ENCODE results near the gene TOMM20. TPM values are rescaled to one million over a fixed set of nuclear protein-coding genes. Genes with fewer than 3 reads are reported as not detected.

Gene TOMM20
- total and polyA plus RNA-seq, 9 of the 15 experiments (the other 6 are each of a cell fraction or from before 2014, with no cell fraction given): 70.6 to 334 (median 159) TPM

DNA sequence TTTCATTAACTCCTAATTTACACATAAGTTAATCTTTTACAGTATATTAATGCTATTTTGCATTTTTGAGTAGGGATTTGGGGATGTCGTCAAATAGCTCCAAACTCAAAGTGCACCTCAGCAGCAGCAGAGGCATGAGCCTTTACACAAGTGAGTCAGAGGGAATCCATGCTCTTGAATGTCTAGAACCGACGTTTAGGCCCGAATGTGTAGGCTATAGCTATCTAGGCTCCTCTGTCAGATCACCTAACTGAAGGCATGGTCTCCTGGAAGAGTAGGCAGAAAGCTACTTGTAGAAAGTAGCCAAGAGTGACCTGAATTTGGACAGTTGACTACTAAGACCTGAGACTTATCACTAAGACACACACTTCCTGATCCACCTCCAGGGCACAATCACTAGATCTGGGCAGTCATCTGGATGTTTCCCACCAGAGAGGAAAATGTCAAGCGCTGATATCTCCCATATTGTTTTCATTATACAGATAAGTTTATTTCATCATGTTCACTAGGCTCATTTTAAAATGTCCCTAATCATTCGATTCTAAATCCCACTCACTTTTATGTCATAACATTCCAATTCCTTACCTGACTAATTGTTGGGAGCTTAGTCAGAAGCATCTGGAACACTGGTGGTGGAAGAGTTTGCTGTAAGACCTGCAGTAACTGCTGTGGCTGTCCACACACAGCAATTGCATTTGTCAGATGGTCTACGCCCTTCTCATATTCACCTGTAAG lies 15.3 kb downstream of the TOMM20 start (continued):
- TF ChIP-seq, protein P1, sequence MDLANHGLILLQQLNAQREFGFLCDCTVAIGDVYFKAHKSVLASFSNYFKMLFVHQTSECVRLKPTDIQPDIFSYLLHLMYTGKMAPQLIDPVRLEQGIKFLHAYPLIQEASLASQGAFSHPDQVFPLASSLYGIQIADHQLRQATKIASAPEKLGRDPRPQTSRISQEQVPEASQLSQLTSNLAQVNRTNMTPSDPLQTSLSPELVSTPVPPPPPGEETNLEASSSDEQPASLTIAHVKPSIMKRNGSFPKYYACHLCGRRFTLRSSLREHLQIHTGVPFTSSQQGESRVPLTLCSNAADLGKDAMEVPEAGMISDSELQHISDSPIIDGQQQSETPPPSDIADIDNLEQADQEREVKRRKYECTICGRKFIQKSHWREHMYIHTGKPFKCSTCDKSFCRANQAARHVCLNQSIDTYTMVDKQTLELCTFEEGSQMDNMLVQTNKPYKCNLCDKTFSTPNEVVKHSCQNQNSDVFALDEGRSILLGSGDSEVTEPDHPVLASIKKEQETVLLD (IDR thresholded peaks at IDR 0.05): peak; percentile 50; the same call in 1 of the 2 replicates
- TF ChIP-seq, protein P2, sequence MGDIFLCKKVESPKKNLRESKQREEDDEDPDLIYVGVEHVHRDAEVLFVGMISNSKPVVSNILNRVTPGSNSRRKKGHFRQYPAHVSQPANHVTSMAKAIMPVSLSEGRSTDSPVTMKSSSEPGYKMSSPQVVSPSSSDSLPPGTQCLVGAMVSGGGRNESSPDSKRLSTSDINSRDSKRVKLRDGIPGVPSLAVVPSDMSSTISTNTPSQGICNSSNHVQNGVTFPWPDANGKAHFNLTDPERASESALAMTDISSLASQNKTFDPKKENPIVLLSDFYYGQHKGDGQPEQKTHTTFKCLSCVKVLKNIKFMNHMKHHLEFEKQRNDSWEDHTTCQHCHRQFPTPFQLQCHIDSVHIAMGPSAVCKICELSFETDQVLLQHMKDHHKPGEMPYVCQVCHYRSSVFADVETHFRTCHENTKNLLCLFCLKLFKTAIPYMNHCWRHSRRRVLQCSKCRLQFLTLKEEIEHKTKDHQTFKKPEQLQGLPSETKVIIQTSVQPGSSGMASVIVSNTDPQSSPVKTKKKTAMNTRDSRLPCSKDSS (IDR thresholded peaks at IDR 0.05; ENCODE audit: low read depth, partially characterized antibody): no peak
- TF ChIP-seq, protein P3, sequence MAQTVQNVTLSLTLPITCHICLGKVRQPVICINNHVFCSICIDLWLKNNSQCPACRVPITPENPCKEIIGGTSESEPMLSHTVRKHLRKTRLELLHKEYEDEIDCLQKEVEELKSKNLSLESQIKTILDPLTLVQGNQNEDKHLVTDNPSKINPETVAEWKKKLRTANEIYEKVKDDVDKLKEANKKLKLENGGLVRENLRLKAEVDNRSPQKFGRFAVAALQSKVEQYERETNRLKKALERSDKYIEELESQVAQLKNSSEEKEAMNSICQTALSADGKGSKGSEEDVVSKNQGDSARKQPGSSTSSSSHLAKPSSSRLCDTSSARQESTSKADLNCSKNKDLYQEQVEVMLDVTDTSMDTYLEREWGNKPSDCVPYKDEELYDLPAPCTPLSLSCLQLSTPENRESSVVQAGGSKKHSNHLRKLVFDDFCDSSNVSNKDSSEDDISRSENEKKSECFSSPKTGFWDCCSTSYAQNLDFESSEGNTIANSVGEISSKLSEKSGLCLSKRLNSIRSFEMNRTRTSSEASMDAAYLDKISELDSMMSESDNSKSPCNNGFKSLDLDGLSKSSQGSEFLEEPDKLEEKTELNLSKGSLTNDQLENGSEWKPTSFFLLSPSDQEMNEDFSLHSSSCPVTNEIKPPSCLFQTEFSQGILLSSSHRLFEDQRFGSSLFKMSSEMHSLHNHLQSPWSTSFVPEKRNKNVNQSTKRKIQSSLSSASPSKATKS (CRISPR knock-in tag; IDR thresholded peaks at IDR 0.05): 0 out of 2 replicates have a peak, but pooled peaks have one; percentile 75
- TF ChIP-seq TBP (optimal IDR thresholded peaks at IDR 0.05; ENCODE audit: low read depth, low read length) (no peak), ZNF316 (IDR thresholded peaks at IDR 0.05) (no peak), NFIC (IDR thresholded peaks at IDR 0.05) (peak; percentile 63), SRSF1 (IDR thresholded peaks at IDR 0.05; ENCODE audit: low read depth, low read length) (no peak), CBX2 (IDR thresholded peaks at IDR 0.05; ENCODE audit: insufficient read depth, low read length, poor library complexity, severe bottlenecking) (no peak), CTBP1 (IDR thresholded peaks at IDR 0.05; ENCODE audit: borderline replicate concordance) (peak; percentile 80), CHD4 (IDR thresholded peaks at IDR 0.05; ENCODE audit: insufficient read depth, insufficient replicate concordance, low read depth, low read length, poor library complexity, severe bottlenecking) (no peak), SP2 (IDR thresholded peaks at IDR 0.05; ENCODE audit: extremely low read depth, low read depth, low read length, poor library complexity, severe bottlenecking) (no peak)
- TF ChIP-seq, protein P4, sequence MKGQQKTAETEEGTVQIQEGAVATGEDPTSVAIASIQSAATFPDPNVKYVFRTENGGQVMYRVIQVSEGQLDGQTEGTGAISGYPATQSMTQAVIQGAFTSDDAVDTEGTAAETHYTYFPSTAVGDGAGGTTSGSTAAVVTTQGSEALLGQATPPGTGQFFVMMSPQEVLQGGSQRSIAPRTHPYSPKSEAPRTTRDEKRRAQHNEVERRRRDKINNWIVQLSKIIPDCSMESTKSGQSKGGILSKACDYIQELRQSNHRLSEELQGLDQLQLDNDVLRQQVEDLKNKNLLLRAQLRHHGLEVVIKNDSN (CRISPR knock-in tag; IDR thresholded peaks at IDR 0.05): no peak
- TF ChIP-seq, protein P5, sequence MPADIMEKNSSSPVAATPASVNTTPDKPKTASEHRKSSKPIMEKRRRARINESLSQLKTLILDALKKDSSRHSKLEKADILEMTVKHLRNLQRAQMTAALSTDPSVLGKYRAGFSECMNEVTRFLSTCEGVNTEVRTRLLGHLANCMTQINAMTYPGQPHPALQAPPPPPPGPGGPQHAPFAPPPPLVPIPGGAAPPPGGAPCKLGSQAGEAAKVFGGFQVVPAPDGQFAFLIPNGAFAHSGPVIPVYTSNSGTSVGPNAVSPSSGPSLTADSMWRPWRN (IDR thresholded peaks at IDR 0.05; ENCODE audit: low read depth): no peak
- TF ChIP-seq, protein P6, sequence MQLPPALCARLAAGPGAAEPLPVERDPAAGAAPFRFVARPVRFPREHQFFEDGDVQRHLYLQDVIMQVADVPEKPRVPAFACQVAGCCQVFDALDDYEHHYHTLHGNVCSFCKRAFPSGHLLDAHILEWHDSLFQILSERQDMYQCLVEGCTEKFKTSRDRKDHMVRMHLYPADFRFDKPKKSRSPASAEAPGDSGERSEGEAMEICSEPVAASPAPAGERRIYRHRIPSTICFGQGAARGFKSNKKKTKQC (CRISPR knock-in tag; IDR thresholded peaks at IDR 0.05): no peak
- TF ChIP-seq, protein P7, sequence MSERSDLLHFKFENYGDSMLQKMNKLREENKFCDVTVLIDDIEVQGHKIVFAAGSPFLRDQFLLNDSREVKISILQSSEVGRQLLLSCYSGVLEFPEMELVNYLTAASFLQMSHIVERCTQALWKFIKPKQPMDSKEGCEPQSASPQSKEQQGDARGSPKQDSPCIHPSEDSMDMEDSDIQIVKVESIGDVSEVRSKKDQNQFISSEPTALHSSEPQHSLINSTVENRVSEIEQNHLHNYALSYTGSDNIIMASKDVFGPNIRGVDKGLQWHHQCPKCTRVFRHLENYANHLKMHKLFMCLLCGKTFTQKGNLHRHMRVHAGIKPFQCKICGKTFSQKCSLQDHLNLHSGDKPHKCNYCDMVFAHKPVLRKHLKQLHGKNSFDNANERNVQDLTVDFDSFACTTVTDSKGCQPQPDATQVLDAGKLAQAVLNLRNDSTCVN (CRISPR knock-in tag; IDR thresholded peaks at IDR 0.05): no peak
- TF ChIP-seq, protein P8, sequence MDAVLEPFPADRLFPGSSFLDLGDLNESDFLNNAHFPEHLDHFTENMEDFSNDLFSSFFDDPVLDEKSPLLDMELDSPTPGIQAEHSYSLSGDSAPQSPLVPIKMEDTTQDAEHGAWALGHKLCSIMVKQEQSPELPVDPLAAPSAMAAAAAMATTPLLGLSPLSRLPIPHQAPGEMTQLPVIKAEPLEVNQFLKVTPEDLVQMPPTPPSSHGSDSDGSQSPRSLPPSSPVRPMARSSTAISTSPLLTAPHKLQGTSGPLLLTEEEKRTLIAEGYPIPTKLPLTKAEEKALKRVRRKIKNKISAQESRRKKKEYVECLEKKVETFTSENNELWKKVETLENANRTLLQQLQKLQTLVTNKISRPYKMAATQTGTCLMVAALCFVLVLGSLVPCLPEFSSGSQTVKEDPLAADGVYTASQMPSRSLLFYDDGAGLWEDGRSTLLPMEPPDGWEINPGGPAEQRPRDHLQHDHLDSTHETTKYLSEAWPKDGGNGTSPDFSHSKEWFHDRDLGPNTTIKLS (IDR thresholded peaks at IDR 0.05; ENCODE audit: borderline replicate concordance, low read depth): 0 out of 2 replicates have a peak, but pooled peaks have one; percentile 16
